Stimulated activated CD8-positive, alpha-beta memory T cell treated with anti-CD3 and anti-CD28 coated beads, Interleukin-4, amount 100 ng/mL, for 4 hours (primary cell): ENCODE results near the gene KIAA1614.
"Not testable (repeated sequence)": the region's sequence is repeated elsewhere in the genome, so short reads cannot be mapped to it uniquely, and the experiment has no call there.

ENCODE experiments used
- DNase-seq, 2 donors: peaks; one replicate each; pipeline ENCODE4 v3.0.0-alpha.2; 2020; ENCODE audit warnings: low read depth in 2 of 2, low spot score in 1 of 2

The KIAA1614 gene

DNA sequence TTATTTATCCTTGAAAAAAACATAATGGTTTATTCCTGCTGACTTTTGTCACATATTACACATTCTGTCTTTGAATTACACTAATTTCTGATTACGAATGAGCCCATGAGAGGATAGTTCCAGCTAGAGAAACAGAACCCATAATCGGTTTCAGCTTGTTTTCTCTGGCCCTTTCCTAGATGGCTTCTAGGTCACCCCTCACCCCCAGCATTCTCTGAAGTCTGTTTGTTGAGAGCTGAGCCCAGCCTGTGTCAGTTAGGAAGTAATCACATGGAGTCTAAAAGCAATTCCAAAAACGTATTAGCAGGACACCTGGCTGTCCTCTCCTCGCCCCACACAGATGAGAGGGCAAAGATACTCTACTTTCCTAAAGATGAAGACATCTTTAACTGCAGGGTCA lies 48.9 kb downstream of the KIAA1614 start:
- DNase-seq = no peak

DNA sequence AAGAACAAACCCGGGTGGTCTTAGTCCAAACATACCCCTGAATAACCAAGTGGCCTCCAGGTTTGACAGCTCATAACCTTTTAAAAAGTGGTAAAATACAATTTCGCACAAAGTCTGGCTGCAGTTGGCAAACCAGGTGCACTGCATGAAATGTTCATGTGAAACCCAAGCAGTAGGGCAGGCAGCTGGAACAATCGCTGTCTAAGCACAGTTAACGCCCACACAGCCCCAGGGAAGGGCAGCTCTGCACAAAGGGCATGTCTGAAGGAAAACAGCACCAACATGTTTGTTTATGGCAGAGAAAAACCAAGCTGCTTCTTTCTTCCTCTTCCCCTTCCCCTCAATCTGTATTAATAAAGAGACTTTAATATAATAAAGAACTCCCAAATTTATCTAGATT lies 49.5 kb downstream of the KIAA1614 start:
- DNase-seq = no peak

DNA sequence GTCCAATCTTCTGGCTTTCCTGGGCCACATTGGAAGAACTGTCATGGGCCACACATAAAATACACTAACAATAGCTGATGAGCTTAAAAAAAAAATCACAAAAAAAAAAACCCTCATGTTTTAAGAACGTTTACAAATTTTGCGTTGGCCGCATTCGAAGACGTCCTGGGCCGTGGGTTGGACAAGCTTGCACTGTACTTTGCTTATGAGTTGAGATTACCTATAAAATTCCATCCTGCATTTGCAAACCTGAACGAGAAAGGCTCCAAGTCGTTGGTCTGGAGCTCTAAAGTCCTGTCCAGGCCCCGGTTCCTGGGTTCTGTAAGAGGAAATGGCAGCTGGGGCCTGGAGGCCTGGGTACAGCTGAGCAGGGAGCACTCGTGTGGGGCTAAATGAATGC lies 51.4 kb downstream of the KIAA1614 start:
- DNase-seq = no peak

DNA sequence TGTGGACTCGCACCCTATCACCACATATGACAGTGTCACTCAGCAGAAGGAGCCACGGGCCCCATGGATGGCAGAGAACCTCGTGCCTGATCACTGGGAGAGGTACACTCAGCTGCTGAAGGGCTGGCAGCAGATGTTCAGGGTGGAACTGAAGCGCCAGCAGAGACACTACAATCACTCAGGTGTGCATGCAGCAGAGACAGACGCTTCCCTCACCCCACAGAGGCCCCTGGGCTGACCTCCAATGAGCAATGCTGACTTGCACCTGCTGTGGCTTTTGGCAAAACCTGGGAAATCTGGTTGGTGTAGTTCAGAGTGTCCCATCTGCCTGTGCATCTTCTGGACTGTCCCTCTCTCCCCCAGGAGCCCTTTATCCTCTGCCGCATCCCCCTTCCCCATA lies 51.9 kb downstream of the KIAA1614 start:
- DNase-seq = no peak

DNA sequence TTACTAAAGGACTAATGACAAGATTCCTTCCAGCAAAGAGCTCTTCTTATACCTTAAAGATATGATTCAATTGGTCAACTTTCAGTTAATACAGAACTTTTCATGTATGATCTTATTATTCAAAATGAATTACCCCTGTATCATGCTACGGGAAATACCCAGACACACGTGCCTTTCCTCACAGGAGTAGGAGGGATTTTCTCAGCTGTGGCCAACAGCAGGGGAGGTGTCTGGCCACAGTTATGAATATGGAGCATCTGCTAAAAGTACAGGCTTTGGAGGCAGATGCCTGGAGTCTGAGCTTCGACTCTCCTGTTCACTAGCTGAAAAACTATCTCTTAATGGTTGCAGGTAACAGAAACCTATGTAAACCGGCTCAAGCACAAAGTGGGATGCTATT lies 53.6 kb downstream of the KIAA1614 start:
- DNase-seq = no peak

DNA sequence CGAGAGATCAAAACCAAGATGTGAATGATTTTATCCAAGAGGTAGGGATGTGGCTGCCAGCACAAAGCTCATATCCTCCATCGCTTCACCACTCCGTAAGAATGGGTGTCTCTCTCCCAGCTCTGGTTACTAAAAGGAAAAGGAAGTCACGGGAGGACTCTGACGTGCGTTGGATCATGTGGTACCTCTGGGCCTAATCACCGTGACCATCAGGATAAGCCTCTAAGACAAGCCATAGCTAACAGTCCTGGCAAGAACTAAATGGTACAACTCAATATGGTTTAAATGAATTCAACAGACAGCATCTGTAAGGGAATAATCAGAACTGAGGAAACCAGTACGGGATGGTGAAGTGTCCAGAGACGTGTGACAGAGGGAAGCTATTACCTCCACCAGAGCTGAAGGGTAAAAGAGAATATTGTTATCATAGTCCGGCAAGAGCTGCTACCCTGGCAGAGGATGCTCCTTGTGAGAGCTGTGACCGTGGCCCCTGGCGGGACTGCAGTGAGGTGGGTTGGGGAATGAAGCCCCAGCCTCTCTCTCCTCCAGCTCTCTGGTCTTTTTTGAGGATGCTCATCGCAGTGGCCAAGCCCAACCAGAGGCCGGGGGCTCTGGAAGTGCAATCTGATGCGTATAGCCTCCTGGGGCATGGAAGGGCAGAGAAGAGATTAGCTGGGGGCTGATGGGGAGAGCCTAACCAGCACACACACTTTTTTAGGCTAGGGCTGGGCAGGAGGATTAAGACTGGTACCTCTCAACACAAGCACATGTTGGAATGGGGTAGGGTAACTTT lies 54.2 kb downstream of the KIAA1614 start:
- DNase-seq = no peak

DNA sequence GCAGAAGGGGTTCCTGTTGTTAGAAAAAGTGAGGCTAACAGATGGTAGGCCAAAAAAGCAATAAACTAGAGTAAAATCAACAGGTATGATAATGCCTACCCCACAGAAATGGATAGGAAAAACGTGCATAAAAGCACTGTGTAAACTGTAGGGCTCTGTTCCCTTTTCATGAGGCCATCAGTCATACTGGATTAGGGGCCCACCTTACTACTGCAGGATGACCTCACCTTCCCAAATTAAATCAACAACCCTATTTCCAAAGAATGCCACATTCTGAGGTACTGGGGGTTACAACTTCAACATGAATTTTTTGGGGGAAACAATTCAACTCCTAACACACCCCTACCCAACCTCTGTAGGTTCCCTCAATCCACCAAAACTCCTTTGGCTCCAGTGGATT lies 54.9 kb downstream of the KIAA1614 start:
- DNase-seq = no peak

DNA sequence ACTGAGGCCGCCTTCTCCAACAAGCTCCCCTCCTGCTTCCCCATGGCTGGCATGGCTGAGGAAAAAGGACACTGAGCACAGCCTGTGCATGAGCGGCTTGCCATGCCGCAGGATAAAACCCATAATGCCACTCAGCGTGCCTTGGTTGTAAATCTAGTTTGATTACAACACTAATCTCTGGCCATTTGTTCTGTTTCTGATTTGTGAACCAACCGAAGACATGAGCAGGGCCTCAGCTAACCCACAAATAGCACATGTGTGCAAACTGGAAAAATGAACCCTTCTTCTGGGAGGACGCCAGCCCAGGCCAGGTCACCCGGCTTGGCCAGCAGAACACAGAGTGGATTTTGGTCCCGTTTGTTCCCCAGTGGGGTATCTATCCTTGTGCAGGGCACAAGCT lies 56.1 kb downstream of the KIAA1614 start:
- DNase-seq = not testable (repeated sequence)

DNA sequence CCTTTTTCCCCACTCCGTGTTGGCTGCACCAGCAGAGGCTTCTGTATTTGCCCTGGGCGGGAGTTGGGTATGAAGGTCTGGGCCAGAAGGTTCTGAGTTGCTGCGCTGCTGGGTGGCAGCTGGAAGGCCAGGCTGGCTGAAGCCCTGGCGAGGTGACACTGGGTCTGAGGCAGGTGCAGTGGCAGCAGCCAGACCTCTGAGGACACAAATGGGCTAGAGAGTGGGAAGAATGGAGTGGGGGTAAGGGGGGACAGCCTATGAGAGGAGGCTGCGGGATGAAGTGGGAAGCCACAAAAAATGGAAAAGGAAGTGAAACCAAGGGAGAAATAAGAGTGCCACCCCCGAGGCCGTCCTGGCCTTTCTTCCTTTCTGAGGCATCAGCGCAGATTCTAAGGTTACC lies 56.7 kb downstream of the KIAA1614 start:
- DNase-seq = no peak

DNA sequence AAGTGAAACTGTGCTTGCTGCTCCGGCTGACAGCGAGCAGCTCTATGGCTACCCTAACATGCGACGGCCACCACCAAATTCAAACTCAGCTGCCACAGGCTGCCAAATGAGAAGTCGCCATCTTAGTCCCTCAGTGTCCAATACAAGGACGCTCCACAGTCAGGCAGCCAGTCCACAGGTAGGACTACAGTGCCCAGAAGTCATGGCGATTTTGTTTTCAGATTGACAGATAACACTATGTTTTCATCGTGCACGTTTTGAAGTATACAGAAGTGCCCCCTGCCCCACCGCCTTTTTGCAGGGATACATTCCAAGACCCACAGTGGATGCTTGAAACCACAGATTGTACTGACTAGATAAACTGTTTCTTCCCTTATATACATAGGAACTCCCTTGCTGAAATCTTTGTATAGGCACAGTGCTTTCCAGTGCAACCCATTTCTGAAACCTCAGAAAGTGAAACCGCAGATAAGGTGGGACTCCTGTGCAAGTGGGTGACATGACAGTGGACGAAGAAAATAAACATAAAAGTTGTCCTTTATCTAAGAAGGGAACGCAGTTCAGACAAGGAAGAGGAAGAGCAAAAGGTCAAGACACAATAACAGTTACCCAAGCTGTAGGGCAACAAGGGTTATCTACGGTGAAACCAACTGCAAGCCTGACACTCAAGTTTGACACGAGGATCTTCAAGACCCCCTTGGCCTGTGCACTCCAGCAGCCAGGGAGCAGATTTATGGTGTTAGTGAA lies 57.8 kb downstream of the KIAA1614 start:
- no peak for DNase-seq

DNA sequence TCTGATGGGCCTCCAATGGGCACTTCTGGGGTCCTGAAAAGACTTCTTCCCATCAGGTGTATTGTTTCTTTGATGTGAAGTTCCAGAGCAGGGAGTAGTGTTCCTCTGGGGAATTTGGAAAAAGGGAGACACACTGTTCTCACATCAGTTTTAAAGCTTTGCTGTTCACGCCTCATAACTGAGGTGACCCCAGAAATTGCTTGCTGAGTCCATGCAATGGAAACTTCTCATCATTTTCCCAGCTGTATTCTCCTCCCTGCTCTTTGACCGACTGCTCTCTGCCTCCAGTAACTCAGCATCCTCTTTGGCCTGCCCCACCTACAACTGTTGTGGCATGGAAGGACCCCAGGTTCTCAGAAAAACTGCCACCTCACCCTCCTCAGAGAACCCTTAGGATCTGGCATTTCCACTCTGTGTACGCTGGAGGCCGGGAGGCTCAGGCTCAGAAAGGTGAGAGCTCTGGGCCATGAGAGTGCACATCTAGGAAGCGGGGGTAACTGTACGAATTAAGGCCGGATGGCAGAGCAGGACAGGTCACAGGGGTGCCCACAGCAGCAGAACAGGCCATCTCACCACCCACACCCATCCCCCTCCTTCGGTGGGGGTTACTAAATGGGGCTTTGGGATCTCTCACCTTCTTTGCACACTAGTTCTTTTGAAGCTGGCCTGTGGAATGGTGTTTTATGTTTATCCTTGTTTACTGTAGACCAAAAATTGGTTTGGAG lies 58.7 kb downstream of the KIAA1614 start:
- no peak for DNase-seq

DNA sequence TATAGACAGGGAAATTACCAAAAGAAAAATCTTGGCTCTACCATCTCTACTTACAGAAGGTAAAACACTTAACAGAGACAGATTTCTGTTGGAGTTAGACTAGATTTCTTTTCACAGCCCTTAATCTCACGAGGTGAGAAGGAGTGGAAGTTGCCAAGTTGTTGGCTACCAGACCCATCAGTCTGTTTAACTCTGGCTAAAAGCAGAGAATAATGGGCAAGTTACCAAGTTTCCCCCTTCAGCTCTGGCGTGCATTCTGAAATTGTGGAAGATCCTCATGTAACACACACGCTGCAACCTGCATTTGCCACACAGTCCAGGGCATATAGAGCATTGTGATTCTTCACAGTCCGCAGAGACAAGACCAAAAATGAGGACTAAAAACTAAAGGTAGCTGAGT lies 60.7 kb downstream of the KIAA1614 start:
- no peak for DNase-seq

DNA sequence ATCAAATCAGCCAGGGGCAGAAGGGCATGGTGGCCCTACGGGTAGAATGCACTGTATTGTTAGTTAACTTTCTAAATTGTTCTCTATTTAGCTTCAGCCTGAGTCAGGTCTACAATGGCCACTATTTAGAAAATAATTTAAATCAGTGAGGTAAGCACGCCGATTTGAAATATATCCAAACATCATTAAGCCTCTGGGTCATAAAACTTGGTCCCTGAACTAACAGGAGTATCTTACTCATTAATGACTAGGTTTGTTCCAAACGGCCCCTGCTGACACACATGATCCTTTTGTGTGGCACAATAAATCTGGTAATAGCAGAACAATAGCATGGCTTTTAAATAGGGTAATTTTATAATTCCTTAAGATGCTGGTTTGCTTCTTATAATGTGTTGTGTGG lies 61.5 kb downstream of the KIAA1614 start:
- DNase-seq = no peak

DNA sequence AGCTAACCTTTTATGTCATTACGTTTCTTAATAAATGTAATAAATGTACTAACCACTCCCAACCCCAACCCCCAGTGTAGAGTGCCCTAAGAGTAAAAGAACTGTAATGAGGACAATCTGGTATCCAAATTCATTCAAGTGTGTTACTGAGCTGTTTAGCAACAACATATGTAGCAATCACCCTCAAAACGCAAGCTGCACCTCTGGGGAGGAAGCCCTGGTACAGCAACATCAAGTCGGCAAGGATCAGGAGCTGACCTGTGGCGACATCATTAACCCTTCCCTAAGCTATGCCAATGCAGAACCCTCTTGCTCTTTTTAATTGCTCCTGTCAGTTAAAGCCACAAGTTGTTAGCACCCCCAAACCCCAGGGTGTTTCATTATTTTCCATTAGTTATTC lies 62.9 kb downstream of the KIAA1614 start:
- no peak for DNase-seq

DNA sequence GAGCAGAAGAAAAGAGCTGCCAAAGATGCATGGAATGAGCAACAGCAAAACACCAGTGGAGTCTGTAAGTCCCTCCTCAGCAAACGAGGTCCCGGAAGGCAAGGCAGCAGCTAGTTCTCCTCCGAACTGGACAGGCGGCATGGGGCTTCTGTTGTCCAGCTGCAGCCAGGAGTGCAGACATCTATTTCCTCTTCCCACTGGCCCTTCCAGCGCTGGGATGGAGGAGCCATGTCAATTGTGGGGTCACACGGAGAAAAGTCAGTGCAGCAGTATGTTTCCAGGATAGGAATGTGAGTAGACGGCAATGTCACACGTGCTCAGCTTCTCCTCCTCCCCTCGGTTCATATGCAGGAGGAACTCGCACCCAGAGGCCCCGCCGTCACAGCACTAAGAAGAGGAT lies 63.5 kb downstream of the KIAA1614 start:
- no peak for DNase-seq

DNA sequence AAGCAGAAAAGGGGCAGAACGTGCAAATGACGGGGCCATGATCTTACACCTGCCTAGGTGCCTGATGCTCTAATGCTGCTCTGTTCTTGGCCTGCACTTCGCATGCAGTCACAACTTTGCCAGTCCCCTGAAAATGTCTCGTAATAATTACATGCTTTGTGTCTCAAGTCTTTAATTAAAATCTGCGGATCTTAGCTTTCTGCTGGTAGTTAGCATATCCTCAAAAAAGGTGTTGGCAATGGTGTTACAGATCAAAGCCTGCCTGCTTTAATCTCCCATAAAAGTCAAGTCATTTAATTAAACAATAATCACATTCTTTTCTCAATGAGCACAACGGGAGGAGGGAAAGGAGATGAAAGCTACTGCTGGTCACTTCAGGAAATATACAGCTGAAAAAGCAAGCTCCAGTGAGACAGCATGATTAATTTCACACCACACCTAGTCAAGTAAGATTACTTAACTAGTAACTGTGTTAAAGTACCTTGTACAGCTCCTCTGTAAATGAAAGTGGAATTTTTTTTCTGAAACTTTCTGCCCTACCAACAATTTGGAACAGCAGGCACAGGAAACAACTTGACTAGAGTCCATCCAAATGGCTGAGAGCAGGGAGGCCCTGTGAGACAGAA lies 64.1 kb downstream of the KIAA1614 start:
- DNase-seq = no peak

DNA sequence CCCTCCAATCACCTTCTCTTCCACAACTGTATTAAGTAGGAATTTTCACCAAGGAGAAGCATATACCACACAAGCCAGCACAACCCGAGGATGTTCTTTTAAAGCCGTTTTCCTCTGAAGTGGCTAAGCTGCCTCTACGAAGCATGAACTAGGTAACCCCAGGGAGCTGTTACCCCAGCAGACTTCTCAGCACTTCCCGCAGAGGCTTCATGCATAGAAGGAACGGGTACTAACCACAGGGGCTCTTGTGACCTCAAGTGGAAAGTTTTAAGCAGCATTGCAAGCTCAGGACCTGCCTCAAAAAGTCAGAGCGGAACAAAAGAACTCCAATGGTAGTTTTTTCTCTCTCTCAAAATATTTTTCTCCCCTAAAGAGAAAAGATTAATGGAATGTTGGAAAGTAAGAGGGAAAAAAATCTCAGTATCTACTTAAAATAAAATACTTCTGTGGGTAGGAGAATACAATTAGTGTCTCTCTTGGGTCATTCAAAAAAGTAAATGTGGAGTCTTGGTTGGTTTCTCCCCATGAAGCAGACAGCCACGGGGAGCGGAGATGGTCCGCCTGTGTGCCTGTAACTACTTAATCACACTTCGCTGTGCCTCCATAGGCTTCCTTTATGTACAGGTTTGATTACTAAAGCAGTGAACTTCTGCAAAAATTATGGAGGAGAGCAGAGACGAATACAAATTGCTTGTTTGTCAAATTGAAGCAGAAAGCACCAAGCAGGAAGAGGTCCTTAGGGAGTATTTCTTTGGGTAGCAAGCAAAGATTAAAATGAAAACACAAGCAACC lies 69.1 kb downstream of the KIAA1614 start:
- DNase-seq = peak in 1 of 2 donors; percentile 13

DNA sequence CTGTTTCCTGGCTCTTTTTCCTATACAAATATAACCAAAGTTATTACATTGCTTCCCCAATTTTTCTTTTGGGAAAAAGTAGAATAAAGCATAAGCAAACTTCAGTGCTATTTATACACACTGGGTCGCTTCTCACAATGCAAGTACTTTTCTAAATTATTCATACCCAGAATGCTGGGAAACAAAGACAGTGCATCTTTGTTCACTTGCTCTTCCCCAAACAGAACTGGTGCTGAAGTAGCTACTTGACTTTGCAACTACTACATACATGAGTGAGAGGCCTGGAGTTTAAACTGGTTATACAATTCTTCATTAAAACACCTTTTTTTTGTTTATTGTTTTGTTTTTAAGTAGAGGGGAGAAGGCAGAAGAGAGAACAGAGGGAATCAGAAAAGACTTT lies 69.7 kb downstream of the KIAA1614 start:
- DNase-seq = no peak

DNA sequence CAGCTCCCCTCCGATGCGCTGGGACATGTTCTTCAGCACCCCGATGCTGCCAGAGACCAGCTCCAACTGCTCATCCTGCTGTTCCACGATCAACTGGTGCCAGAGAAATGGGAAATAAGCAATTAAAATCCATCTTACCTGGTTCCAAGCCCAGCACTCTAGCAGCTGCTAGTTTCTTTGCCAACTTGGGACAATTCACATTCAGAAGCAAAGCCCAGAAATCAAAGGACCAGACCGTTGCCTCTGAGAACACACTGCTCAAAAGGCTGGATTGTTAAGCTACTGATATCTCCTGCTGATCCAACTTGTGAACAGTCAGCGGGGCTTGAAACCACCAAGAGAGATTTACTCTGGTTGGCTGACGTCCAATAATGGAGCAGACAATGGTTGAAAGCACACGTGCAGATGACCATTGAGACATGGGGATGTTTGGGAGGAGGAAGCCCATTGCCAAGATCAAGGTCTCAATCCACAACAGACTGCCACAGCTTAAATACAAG lies 75.6 kb downstream of the KIAA1614 start:
- no peak for DNase-seq

DNA sequence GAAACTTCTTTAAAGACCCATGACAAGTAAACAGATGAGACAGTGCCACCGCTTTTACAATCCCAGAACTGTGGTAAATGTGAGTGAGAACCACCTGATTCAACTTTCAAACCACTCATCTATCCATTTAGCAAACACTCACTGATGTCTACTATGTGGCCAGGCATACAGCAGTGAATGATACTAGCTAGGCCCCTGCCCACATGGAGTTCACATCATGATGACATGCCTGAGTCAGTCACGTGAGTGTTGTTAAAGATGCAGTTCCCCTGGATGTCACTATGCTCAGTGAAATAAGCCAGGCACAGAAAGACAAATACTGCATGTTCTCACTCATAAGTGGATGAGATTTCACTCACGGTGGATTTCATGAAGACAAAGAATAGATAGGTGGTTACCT lies 81.6 kb downstream of the KIAA1614 start:
- DNase-seq = no peak
